GM12873 (cell line): ENCODE data around the gene PTPN14.

Experiments
- TF ChIP-seq, protein P1 (sequence below): IDR thresholded peaks from 2 replicates; pipeline ENCODE4 v1.5.1; 2012; ENCODE audit warnings: low read depth, mild to moderate bottlenecking, moderate library complexity, low read length, control low read depth; ENCODE audit not compliant: insufficient read depth; ENCODE audit errors: missing control alignments

The PTPN14 gene

DNA sequence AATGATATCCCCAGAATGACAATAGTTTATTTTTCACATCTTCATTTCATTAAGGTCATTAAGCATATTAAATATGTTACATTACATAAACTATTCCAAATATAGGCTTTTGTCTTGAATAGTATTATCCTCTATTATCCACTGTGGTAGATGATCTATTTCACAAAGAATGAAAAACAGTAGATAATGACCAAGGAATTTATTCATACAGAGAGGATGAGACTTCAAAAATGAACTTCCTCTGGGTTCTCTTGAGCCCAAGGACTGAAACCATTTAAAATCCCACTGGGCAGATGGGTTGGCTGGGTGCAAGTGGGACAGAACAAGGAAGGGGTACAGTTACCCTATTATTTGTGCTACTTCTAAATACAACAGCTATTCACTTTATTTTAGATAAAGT lies 33.0 kb downstream of the PTPN14 start:
- TF ChIP-seq, protein P1, sequence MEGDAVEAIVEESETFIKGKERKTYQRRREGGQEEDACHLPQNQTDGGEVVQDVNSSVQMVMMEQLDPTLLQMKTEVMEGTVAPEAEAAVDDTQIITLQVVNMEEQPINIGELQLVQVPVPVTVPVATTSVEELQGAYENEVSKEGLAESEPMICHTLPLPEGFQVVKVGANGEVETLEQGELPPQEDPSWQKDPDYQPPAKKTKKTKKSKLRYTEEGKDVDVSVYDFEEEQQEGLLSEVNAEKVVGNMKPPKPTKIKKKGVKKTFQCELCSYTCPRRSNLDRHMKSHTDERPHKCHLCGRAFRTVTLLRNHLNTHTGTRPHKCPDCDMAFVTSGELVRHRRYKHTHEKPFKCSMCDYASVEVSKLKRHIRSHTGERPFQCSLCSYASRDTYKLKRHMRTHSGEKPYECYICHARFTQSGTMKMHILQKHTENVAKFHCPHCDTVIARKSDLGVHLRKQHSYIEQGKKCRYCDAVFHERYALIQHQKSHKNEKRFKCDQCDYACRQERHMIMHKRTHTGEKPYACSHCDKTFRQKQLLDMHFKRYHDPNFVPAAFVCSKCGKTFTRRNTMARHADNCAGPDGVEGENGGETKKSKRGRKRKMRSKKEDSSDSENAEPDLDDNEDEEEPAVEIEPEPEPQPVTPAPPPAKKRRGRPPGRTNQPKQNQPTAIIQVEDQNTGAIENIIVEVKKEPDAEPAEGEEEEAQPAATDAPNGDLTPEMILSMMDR: no peak

- TF ChIP-seq, protein P1: no peak
Measured at GRCh38 chr1:214516434-214517326, 34.7 kb downstream of the PTPN14 start.

DNA sequence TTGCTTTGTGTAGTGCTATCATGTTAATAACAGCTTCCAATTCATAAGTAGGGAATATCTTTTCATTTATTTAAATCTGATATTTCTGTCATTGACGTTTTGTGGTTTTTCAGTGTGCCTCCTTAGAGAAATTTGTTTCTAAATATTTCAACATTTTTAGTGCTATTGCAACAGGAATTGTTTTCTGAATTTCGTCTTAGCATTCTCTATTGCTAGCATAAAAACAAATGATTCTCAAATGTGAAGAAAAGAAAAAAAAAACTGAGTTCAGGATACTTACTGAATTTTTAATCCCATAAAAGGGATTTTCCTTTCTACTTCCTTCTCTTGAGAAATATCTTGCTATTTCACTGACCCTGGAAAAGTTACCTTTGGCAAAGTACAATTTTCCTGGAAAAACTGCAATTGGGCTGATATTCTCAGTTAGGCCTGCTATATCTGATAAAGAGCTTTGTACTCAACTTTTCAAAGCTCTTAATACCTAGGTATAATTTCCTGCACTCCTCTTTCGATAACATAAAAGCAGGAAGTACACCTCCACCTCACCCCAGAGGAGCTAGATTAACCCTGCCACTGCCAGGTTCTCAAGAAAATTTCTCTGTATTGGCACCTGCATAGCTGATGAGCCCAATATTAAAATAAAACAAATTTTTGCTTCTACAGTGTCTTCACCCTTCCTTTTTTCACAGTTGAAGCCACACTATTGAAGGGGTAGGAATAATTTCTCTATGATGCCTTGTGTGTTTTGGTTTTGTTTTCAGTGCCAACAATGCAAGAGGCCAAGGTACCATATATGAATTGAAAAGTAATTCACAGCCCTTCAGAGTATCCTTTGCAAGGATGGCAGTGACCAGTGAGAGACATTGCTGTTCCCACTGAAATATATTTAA lies 35.6 kb downstream of the PTPN14 start:
- TF ChIP-seq, protein P1: no peak

GRCh38 chr1:214514819-214515383 lies 36.5 kb downstream of the PTPN14 start:
- TF ChIP-seq, protein P1: no peak

- TF ChIP-seq, protein P1: no peak
Measured at GRCh38 chr1:214514032-214514818, 37.2 kb downstream of the PTPN14 start.

DNA sequence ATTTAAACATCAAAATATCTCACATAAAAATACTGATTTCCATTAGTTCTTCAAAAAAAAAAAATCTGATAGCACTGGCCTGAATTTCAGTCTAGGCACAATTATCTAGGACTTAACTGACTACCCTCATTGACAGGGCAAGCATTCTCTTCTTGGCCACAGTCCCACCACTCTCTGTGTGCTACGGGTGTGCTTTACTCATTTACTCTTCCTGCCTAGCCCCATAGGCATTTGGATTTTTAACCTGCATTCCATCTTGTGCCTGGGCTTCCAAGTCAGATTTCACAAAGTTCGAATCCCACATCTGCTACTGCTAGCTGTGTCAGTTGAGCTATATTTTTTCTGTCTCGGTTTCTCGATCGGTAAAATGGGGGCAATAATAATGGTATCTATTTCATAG lies 38.0 kb downstream of the PTPN14 start:
- TF ChIP-seq, protein P1: no peak
